CD4-positive, alpha-beta T cell (primary cell): ENCODE data around the gene MUC4. TPM values are rescaled to one million over a fixed set of nuclear protein-coding genes. Genes with fewer than 3 reads are reported as not detected.

ENCODE experiments used
- ATAC-seq: fragments of 200-7000 bp; cut with Tn5 transposase; one replicate; pipeline ENCODE4 v1.10.0; 2022; ENCODE audit warnings: mild to moderate bottlenecking; ENCODE audit not compliant: poor library complexity
- CTCF ChIA-PET: fragments of 350-600 bp; sonication (Branson Sonifier 250); formaldehyde crosslinking; loops from one replicate; lab custom pipeline; 2021; ENCODE audit warnings: antibody characterized with exemption, inconsistent platforms; lab: Charles Lee
- POLR2A ChIA-PET: fragments of 350-600 bp; sonication (Branson Sonifier 250); formaldehyde crosslinking; loops from one replicate; lab custom pipeline; 2021; ENCODE audit warnings: antibody characterized with exemption, inconsistent platforms; lab: Charles Lee
- DNase-seq, 14 experiments: peaks; one replicate each; pipeline ENCODE4 v3.0.0-alpha.2; 2013 to 2020; ENCODE audit warnings: mixed read lengths in 2 of 14
- H3K27ac ChIP-seq, 2 donors: one replicate each; pipeline versions ENCODE4 v1.5.1 to v1.7.0; 2013; ENCODE audit warnings: low read length in 2 of 2, low read depth in 1 of 2, mild to moderate bottlenecking in 1 of 2
- H3K27me3 ChIP-seq, 2 experiments: 1 replicate in 1 of 2; 2 replicates in 1 of 2; pipeline versions ENCODE4 v1.6.1 to v1.7.0; 2013; ENCODE audit warnings: low read length in 2 of 2, control low read depth in 1 of 2, mild to moderate bottlenecking in 1 of 2, moderate library complexity in 1 of 2; ENCODE audit not compliant: insufficient read depth in 2 of 2, control insufficient read depth in 1 of 2
- H3K36me3 ChIP-seq: one replicate; pipeline ENCODE4 v1.6.1; 2013; ENCODE audit warnings: low read length, control low read depth; ENCODE audit not compliant: insufficient read depth
- H3K4me1 ChIP-seq: one replicate; pipeline ENCODE4 v1.6.1; 2013; ENCODE audit warnings: low read length, control low read depth; ENCODE audit not compliant: insufficient read depth
- H3K4me3 ChIP-seq: one replicate; pipeline ENCODE4 v1.5.1; 2013; ENCODE audit warnings: mild to moderate bottlenecking, low read length, moderate library complexity
- H3K9me3 ChIP-seq, 2 experiments: 1 replicate in 1 of 2; 2 replicates in 1 of 2; pipeline versions ENCODE4 v1.6.1 to v1.7.0; 2013; ENCODE audit warnings: low read length in 2 of 2, mild to moderate bottlenecking in 2 of 2, control low read depth in 1 of 2, moderate library complexity in 1 of 2; ENCODE audit not compliant: control insufficient read depth in 1 of 2, insufficient read depth in 1 of 2
- H3K27ac Mint-ChIP-seq: one replicate; pipeline ENCODE4 v1.8.0; 2020; ENCODE audit warnings: mixed read lengths
- H3K27me3 Mint-ChIP-seq: one replicate; pipeline ENCODE4 v1.8.0; 2021; ENCODE audit warnings: mixed read lengths
- H3K36me3 Mint-ChIP-seq: one replicate; pipeline ENCODE4 v1.8.0; 2021; ENCODE audit warnings: low read depth, mixed read lengths
- H3K4me1 Mint-ChIP-seq: one replicate; pipeline ENCODE4 v1.8.0; 2021; ENCODE audit warnings: low read depth, mixed read lengths
- H3K4me3 Mint-ChIP-seq: one replicate; pipeline ENCODE4 v1.8.0; 2020; ENCODE audit warnings: mild to moderate bottlenecking, mixed read lengths
- H3K9me3 Mint-ChIP-seq: one replicate; pipeline ENCODE4 v1.8.0; 2020; ENCODE audit warnings: mixed read lengths
- CTCF ChIP-seq: fragments of 200-600 bp; IDR thresholded peaks from one replicate; pipeline ENCODE4 v1.8.0; 2022; ENCODE audit warnings: antibody characterized with exemption, mild to moderate bottlenecking
- intact Hi-C, 2 experiments: fragments of 100-400 bp; cut with DNase I in 1 of 2; cut with micrococcal nuclease in 1 of 2; formaldehyde crosslinking; loops; one replicate each; pipeline versions ENCODE4 v1.15.1 to v1.9.0; 2023 to 2025; cut with DNase I, micrococcal nuclease
- total RNA-seq, 174 experiments: library from RNA in 2 of 174; stranded (reverse) in 2 of 174; gene quantifications; one replicate each; pipeline ENCODE4 v1.2.3 and lab custom pipeline; 2021 to 2026

Gene MUC4
- total RNA-seq, 2 experiments from 2014 or later = not detected

- no peak for ATAC-seq
- peaks cover 0 to 5% of the 10 kb centered on the region in 2 experiments for H3K27me3 ChIP-seq
- no peaks in the 10 kb centered on the region for H3K36me3 ChIP-seq
- Mint-ChIP-seq H3K4me3 (no peak overlapping the region), H3K27me3 (peaks cover 2% of the 10 kb centered on the region), H3K4me1 (peaks cover 5% of the 10 kb centered on the region), H3K36me3 (no peaks in the 10 kb centered on the region), H3K27ac (no peak overlapping the region), H3K9me3 (no peaks in the 10 kb centered on the region)
- POLR2A ChIA-PET = no interaction called here
- intact Hi-C loops = no loop called here
- H3K9me3 ChIP-seq = no peaks in the 10 kb centered on the region
- H3K4me1 ChIP-seq = peaks cover 21% of the 10 kb centered on the region
- CTCF ChIA-PET = no interaction called here
- DNase-seq = no peak
- TF ChIP-seq CTCF = no peak
- no peak overlapping the region for H3K4me3 ChIP-seq
- no peak overlapping the region for H3K27ac ChIP-seq
Observed at GRCh38 chr3:195752546-195753331, 59.0 kb downstream of the MUC4 start.

- intact Hi-C loops = no loop called here
- ChIA-PET POLR2A (no interaction called here), CTCF (no interaction called here)
- DNase-seq (no peak), ATAC-seq (no peak)
- H3K36me3 Mint-ChIP-seq = no peaks in the 10 kb centered on the region
- peaks cover 5% of the 10 kb centered on the region for H3K4me1 Mint-ChIP-seq
- H3K27me3 Mint-ChIP-seq = no peaks in the 10 kb centered on the region
- peaks cover 0 to 2% of the 10 kb centered on the region in 2 experiments for H3K27me3 ChIP-seq
- H3K9me3 Mint-ChIP-seq = no peaks in the 10 kb centered on the region
- no peak for TF ChIP-seq CTCF
- no peaks in the 10 kb centered on the region for H3K36me3 ChIP-seq
- H3K4me1 ChIP-seq = peaks cover 28% of the 10 kb centered on the region
- no peak overlapping the region for H3K27ac ChIP-seq
- H3K9me3 ChIP-seq = no peaks in the 10 kb centered on the region
- no peak overlapping the region for H3K4me3 Mint-ChIP-seq
- no peak overlapping the region for H3K27ac Mint-ChIP-seq
- no peak overlapping the region for H3K4me3 ChIP-seq
Observed at GRCh38 chr3:195752066-195752465, 59.7 kb downstream of the MUC4 start.

- Histone ChIP-seq H3K4me3 (no peak overlapping the region), H3K4me1 (peaks cover 23% of the 10 kb centered on the region), H3K27ac (no peak overlapping the region), H3K36me3 (no peaks in the 10 kb centered on the region), H3K9me3 (no peaks in the 10 kb centered on the region), H3K27me3 (no peaks in the 10 kb centered on the region)
- intact Hi-C loops = no loop called here
- CTCF ChIA-PET = no interaction called here
- Mint-ChIP-seq H3K4me3 (no peak overlapping the region), H3K36me3 (no peaks in the 10 kb centered on the region), H3K27me3 (no peaks in the 10 kb centered on the region), H3K27ac (no peak overlapping the region), H3K9me3 (no peaks in the 10 kb centered on the region), H3K4me1 (peaks cover 5% of the 10 kb centered on the region)
- no peak for DNase-seq
- no peak for ATAC-seq
- POLR2A ChIA-PET = no interaction called here
- TF ChIP-seq CTCF = no peak
Observed at GRCh38 chr3:195751560-195751959, 60.2 kb downstream of the MUC4 start.
